ENCODE measurements around the gene TSACC. TPM values are rescaled to one million over a fixed set of nuclear protein-coding genes. Genes with fewer than 3 reads are reported as not detected.
"Not testable (repeated sequence)": the region's sequence is repeated elsewhere in the genome, so short reads cannot be mapped to it uniquely, and the experiment has no call there.

Gene TSACC
- total RNA-seq, result 2.2 TPM

GRCh38 chr1:156338180-156338976 lies at the start of gene TSACC, which contains the start of gene CCT3:
TSACC (plus strand) TSS chr1:156338526; CDS start chr1:156339758, 1,232 bp downstream.
CCT3 (minus strand) TSS chr1:156338292; CDS start chr1:156338184, 108 bp downstream.
- DNase-seq (ENCODE audit: low spot score), result peak; percentile 99

GRCh38 chr1:156289857-156290256 lies 48.5 kb upstream of the TSACC start:
- no peak for DNase-seq (ENCODE audit: low spot score)

GRCh38 chr1:156291226-156292061 lies 46.9 kb upstream of the TSACC start:
- DNase-seq (ENCODE audit: low spot score), result peak; percentile 87

DNA sequence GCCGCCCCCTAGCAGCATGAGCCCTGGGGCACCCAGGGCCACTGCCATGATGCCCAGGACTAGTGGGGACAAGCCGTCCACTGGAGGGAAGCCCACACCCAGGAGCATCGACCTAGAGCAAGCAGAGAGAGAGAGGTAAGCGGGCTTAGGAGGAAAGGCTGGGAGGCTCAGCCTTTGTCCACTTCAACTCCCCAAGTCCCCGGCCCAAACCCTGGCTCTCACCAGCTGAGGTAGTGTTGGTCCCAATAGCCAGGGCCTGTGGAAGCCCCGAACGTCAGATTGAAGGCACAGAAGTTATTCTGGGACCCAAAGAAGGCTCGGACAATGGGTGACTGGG lies 45.3 kb upstream of the TSACC start:
- DNase-seq (ENCODE audit: low spot score), result no peak

GRCh38 chr1:156293895-156294294 lies 44.4 kb upstream of the TSACC start:
- no peak for DNase-seq (ENCODE audit: low spot score)

DNA sequence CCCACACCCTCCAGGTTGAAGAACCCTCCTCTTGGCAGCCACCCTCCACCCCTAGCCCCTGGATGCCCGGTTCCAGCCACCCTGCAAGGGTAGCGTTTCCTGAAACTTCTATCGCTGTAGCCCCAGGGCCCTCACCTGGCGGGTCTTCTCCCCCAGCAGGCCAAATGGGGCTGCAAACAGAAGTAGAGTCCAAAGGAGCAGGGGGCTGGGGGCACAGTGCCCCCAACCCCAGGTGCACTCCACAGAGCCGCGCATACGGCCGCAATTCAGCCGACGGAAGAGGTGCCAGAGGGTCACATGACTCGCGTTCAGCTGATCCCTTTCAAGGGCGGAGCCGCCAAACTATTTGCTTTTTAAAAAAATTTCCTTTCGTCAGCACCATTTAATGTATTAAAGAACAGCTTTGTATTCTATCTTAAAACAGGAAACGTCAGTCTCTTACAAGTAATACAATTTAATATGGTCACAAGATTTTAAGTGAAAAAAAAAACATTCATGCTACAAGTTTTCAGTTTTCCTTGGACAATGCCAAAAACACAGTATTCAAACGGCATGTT lies 42.9 kb upstream of the TSACC start, which contains the start of gene GLMP:
Gene GLMP, minus strand, starts transcription at position 289 of the 557 bp plus-strand sequence. Its CDS starts 34 bp downstream, at position 255.
- peak; percentile 63 for DNase-seq (ENCODE audit: low spot score)

DNA sequence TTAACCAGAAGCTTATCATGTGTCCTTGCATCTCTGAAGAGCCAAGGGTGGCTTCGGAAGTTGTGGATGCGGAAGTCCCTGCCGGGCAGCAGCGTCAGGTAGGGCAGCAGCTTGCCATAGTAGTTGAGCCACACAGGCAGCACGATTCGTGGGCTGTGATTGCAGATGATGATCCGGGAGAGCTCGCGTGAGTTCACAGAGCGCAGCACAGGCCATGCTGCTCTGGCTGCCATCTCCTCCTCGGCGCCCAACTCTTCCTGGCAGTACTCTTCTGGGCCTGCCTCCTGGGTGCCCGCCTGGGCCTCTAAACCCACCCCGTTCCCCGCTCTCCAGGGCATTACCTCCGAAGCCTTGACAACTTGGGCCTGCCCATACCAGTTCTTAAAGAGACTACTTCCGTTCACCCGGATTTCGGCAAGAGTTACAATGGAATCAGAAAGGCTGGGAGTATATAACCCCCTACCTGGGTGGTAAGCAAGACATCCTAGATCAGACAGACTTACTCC lies 39.4 kb upstream of the TSACC start, which contains the start of gene VHLL:
Gene VHLL, minus strand, starts transcription at position 456 of the 506 bp plus-strand sequence. Its CDS starts 118 bp downstream, at position 338.
- DNase-seq (ENCODE audit: low spot score), result no peak

DNA sequence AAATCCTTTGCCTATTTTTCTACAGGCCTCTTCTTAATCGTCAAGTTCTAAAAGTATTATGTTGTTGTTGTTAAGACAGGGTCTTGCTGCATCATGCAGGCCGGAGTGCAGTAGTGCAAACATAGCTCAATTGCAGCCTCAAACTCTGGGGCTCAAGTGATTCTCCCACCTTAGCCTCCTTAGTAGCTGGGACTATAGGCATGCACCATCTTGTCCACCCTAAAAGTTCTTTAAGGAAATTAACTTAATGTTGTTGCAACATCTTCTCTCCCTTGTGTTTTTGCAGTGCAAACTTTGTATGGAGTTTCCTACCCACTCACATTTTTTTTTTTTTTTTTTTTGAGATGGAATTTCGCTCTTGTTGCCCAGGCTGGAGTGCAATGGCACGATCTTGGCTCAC lies 35.1 kb upstream of the TSACC start:
- no peak for DNase-seq (ENCODE audit: low spot score)

DNA sequence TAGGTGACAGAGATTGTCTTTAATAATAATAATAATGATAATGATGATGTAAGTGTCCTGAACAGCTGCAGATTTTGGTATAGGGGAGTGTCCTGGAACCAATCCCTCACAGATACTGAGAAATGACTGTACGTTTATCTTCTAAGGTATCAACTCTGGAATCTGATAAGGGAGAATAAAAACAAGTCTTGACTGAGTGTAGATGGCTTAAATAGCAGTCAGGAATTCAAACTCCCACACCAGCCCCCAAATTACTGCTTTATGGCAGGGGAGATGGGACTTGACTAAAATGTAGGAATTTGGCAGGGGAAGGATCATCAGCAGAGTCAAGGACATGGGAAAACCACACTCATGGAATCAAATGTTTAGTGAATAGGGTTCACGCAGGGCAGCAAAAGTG lies 33.1 kb upstream of the TSACC start:
- no peak for DNase-seq (ENCODE audit: low spot score)

DNA sequence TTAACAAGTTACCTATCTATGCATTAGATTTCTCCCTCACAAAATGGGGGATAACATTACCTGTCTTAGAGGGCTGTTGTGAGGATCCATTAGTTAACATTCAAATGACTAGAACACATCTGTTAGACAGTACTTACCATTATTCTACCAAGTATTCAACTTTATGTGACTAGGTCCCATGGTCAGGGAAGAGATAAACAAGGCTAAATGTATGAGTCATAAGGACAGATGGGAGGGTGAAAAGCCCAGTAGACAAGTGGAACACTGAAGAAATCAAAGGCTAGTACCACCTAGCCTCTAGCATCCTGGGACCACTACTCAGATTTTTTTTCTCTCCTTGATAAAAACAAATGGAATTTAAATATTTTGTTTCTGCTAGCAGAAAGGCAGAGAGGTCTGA lies 30.2 kb upstream of the TSACC start:
- no peak for DNase-seq (ENCODE audit: low spot score)

DNA sequence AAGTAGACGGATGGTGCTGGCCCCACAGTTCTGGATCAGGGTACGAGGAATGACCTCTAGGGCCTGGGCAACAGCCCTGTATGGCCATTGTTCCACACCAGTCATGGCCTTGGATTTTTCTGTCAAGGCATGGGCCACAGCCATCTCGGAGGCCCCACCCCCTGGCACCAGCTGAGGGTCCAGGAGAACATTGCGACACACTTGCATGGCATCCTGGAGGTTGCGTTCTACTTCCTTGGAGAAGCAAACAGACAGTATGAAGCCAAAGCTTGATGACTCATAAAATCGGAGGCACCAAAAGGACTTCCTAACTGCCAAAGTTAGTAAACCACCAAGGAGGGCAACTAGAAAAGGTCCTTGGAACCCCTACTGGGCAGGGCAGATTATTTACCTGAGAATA lies 27.4 kb upstream of the TSACC start:
- no peak for DNase-seq (ENCODE audit: low spot score)

- no peak for DNase-seq (ENCODE audit: low spot score)
These were observed 21.4 kb upstream of the TSACC start for GRCh38 chr1:156316909-156317308.

DNA sequence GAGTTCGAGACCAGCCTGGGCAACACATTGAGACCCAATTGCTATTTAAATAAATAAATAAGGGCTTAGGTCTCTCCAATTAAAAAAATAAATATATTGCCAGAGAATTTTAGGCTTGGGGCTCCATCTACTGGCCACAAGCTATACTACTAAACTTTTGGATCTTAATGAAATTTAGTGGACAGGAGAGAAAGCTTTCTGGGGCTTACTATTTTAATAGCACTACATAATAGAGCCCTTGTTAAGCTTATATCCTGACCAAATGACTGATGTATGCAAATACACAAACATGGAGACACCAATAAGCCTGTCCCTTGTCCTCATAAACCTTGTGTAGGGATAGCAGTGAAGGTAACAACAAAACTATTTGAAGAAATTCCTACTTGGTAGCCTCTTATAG lies 18.7 kb upstream of the TSACC start:
- DNase-seq (ENCODE audit: low spot score), result no peak

DNA sequence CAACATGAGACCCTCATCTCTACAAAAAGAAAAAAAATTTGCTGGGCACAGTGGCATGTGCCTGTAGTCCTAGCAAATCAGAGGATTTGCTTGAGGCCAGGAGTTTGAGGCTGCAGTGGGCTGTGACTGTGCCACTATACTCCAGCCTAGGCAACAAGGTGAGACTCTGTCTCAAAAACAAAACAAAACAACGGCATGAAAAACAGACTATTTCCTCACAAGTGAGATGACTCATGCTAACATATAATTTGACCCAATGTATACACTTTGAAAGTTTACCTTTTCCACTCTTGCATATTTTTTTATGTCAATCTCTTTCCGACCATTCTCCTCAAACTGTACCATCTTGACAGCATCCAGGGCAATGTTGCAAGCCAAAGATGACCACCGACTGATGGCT lies 17.8 kb upstream of the TSACC start:
- DNase-seq (ENCODE audit: low spot score), result no peak

GRCh38 chr1:156323179-156323578 lies 15.1 kb upstream of the TSACC start:
- DNase-seq (ENCODE audit: low spot score), result not testable (repeated sequence)

- no peak for DNase-seq (ENCODE audit: low spot score)
These were observed 2.1 kb upstream of the TSACC start for GRCh38 chr1:156336242-156336641.

- DNase-seq (ENCODE audit: low spot score), result no peak
These were observed 1.1 kb upstream of the TSACC start for GRCh38 chr1:156337052-156337887.

GRCh38 chr1:156337888-156338179 lies 492 bp upstream of the TSACC start:
- DNase-seq (ENCODE audit: low spot score), result no peak

GRCh38 chr1:156342166-156342955 lies 4.0 kb downstream of the TSACC start:
- no peak for DNase-seq (ENCODE audit: low spot score)

- DNase-seq (ENCODE audit: low spot score), result no peak
These were observed 6.1 kb downstream of the TSACC start for GRCh38 chr1:156344409-156344808.

DNA sequence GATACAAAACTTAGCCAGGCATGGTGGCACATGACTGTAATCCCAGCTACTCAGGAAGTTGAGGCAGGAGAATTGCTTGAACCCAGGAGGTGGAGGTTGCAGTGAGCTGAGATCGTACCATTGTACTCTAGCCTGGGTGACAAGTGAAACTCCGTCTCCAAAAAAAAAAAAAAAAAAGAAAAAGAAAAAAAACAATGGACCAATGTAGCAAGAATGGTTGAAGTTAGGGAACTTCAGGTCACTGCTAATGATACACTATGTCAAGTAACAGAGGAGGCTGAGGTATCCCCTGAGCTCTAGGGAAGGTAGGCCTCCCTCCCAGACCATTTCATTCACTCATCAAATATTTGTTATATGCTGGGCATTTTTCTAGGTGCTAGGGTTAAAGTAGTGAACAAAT lies 7.7 kb downstream of the TSACC start:
- not testable (repeated sequence) for DNase-seq (ENCODE audit: low spot score)

Data from ureter (tissue), 1 donor.